Activated CD4-positive, alpha-beta memory T cell treated with anti-CD3 and anti-CD28 coated beads, Interleukin-2, amount 10 ng/mL, durations not matched to agents 7 days and 5 days (primary cell): Measurements from ENCODE around the gene SMAD6. TPM values are rescaled to one million over a fixed set of nuclear protein-coding genes. Genes with fewer than 3 reads are reported as not detected.

ENCODE experiments used
- CTCF ChIA-PET: fragments of 350-600 bp; sonication (Branson Sonifier 250); formaldehyde crosslinking; loops from one replicate; lab custom pipeline; 2021; ENCODE audit warnings: antibody characterized with exemption, inconsistent platforms; lab: Charles Lee
- POLR2A ChIA-PET: fragments of 350-600 bp; sonication (Branson Sonifier 250); formaldehyde crosslinking; loops from one replicate; lab custom pipeline; 2021; ENCODE audit warnings: antibody characterized with exemption; lab: Charles Lee
- DNase-seq: peaks from one replicate; pipeline ENCODE4 v3.0.0-alpha.2; 2020
- H3K27ac Mint-ChIP-seq: one replicate; pipeline ENCODE4 v1.8.0; 2021; ENCODE audit warnings: mild to moderate bottlenecking, mixed read lengths
- H3K27me3 Mint-ChIP-seq: one replicate; pipeline ENCODE4 v1.8.0; 2021; ENCODE audit warnings: mixed read lengths
- H3K36me3 Mint-ChIP-seq: one replicate; pipeline ENCODE4 v1.8.0; 2021; ENCODE audit warnings: low read depth, mixed read lengths
- H3K4me1 Mint-ChIP-seq: one replicate; pipeline ENCODE4 v1.8.0; 2021; ENCODE audit warnings: mixed read lengths
- H3K4me3 Mint-ChIP-seq: one replicate; pipeline ENCODE4 v1.8.0; 2021; ENCODE audit warnings: mild to moderate bottlenecking, mixed read lengths
- H3K9me3 Mint-ChIP-seq: one replicate; pipeline ENCODE4 v1.8.0; 2021; ENCODE audit warnings: mixed read lengths
- total RNA-seq, 2 experiments: library from RNA; stranded (reverse); gene quantifications; one replicate each; pipeline ENCODE4 v1.2.3, GENCODE V29; 2021

The SMAD6 gene
- total RNA-seq, 2 experiments from 2014 or later: 0.53 to 0.58 TPM

DNA sequence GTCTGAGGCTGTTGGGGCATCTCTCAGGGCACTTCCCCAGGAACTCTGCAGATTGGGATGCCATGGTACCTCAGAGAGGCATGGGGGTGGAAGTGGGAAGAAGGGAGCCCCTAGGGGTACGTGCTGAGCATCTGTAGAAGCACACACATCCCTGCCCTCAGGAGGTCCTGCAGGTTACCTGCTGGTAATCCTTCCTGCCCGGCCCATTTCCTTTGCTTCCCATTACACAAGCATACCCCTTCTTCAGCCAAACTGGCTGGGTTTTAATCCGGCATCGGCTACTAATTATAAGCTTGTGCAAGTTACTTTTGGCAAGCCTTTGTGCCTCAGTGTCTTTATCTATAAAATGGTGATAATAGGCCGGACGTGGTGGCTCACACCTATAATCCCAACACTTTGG is 3.1 kb upstream of the SMAD6 start:
- H3K4me3 Mint-ChIP-seq: no peak overlapping the region
- peaks cover 9% of the 10 kb centered on the region for H3K27me3 Mint-ChIP-seq
- no peaks in the 10 kb centered on the region for H3K36me3 Mint-ChIP-seq
- ChIA-PET CTCF (no interaction called here), POLR2A (no interaction called here)
- no peak for DNase-seq
- H3K27ac Mint-ChIP-seq: no peak overlapping the region
- peaks cover 17% of the 10 kb centered on the region for H3K4me1 Mint-ChIP-seq
- no peaks in the 10 kb centered on the region for H3K9me3 Mint-ChIP-seq

DNA sequence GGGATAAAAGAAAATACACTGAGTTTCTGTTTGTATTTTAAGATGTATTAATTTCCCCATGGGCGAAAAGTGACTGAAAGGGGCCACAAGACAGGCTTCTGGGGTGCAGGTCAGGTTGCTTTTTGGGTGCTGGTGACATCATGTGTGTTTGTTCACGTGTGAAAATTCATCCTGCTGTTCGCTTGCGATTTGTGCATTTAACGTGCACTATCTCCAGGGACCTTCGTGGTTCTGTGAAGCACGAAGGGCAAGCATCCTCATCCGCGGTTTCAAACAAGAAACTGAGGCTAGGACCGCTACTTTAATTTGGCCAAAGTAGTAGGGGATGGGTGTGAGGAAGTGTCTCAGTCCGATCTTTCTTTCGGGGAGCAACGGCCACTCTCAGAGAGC is 1.6 kb upstream of the SMAD6 start:
- Mint-ChIP-seq H3K36me3 (no peaks in the 10 kb centered on the region), H3K4me1 (peaks cover 21% of the 10 kb centered on the region), H3K4me3 (peak overlapping the region; percentile 73), H3K27ac (peak overlapping the region; percentile 9), H3K9me3 (no peaks in the 10 kb centered on the region), H3K27me3 (peaks cover 22% of the 10 kb centered on the region)
- DNase-seq: no peak
- POLR2A ChIA-PET: interaction anchor here (0.6 to 6.4 kb wide), 12 partner anchors 8 to 404 kb away, joined by 3 to 37 read pairs (median 4); partner anchors contain the start of genes RPL4 and ZWILCH
- CTCF ChIA-PET: interaction anchor here (1.0 to 2.3 kb wide), 2 partner anchors 21 to 81 kb away, joined by 3 to 8 read pairs; no protein-coding TSS in a partner anchor

DNA sequence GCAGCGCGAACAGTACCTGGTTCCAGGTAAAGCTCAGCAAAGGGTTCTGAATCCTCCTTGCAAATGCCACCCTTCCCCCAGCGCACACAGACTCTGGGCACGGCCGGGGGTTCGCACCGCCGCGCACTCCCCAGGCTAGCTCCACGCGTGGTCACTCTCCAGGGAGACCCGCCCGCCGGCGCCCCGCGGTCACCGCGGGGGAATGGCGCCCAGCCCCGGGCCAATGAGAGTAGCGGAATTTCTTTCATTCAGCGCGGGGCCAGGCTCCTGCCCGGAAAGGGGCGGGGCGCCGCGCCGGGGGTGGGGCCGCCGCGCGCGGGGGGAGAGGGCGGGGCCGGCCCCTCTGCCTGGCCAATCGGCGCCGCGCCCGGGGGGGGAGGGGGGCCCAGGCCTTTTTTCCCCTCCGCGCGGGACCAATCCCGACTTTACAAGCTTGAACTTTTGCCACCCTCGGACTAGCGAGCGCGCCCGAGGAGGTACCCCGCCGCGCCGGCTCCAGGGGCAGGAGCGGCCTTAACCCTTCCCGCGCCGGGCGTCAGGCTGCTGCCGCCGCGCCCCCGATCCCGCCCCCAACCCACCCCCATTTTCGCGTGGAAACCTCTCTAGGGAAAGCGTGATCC is 1.1 kb upstream of the SMAD6 start:
- Mint-ChIP-seq H3K9me3 (no peaks in the 10 kb centered on the region), H3K4me3 (peak overlapping the region; percentile 73), H3K4me1 (peaks cover 21% of the 10 kb centered on the region), H3K27me3 (peaks cover 28% of the 10 kb centered on the region), H3K27ac (peak overlapping the region; percentile 9), H3K36me3 (no peaks in the 10 kb centered on the region)
- ChIA-PET CTCF (interaction anchor here (1.0 to 2.3 kb wide), 2 partner anchors 20 to 82 kb away, joined by 3 to 8 read pairs; no protein-coding TSS in a partner anchor), POLR2A (interaction anchor here (0.6 to 6.4 kb wide), 12 partner anchors 9 to 404 kb away, joined by 3 to 37 read pairs (median 4); partner anchors contain the start of genes RPL4 and ZWILCH)
- peak; percentile 90 for DNase-seq

DNA sequence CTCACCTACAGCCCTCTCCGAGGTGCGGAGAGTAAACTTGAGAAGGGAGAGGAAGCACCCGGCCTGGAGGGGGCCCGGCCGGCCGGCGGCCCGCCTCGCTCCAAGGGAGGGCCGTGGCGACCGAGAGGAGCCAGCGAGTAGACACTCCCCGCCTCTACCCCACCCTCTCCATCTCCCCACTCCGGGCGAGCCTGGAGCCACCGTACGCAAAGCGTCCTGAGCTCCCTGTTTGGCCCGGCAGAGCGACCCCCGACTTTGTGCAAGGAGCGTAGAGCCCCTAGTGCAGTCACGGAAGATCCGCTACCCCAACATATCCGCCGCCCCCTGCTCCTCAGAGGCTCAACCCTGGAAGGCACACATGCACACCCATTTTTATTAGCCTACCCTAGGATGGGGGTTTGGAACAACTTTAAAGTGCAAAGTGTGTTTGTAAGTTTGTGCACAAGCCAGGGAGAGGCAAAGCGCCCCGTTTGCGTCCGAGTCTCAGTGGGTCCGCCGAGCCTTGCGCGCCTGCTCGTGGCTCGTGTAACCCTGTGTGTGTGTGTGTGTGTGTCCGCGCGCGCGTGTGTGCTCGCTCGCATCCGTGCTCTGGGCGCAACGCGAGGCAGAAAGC is 508 bp upstream of the SMAD6 start:
- ChIA-PET CTCF (interaction anchor here (2.3 kb wide), 1 partner anchor 83 kb away, joined by 8 read pairs; no protein-coding TSS in a partner anchor), POLR2A (interaction anchor here (1.0 to 6.4 kb wide), 10 partner anchors 8 to 197 kb away, joined by 3 to 37 read pairs (median 4); partner anchors contain the start of genes RPL4 and ZWILCH)
- H3K36me3 Mint-ChIP-seq: no peaks in the 10 kb centered on the region
- peak overlapping the region; percentile 73 for H3K27ac Mint-ChIP-seq
- peak; percentile 43 for DNase-seq
- H3K4me3 Mint-ChIP-seq: peak overlapping the region; percentile 73
- peaks cover 28% of the 10 kb centered on the region for H3K27me3 Mint-ChIP-seq
- peaks cover 21% of the 10 kb centered on the region for H3K4me1 Mint-ChIP-seq
- H3K9me3 Mint-ChIP-seq: no peaks in the 10 kb centered on the region

DNA sequence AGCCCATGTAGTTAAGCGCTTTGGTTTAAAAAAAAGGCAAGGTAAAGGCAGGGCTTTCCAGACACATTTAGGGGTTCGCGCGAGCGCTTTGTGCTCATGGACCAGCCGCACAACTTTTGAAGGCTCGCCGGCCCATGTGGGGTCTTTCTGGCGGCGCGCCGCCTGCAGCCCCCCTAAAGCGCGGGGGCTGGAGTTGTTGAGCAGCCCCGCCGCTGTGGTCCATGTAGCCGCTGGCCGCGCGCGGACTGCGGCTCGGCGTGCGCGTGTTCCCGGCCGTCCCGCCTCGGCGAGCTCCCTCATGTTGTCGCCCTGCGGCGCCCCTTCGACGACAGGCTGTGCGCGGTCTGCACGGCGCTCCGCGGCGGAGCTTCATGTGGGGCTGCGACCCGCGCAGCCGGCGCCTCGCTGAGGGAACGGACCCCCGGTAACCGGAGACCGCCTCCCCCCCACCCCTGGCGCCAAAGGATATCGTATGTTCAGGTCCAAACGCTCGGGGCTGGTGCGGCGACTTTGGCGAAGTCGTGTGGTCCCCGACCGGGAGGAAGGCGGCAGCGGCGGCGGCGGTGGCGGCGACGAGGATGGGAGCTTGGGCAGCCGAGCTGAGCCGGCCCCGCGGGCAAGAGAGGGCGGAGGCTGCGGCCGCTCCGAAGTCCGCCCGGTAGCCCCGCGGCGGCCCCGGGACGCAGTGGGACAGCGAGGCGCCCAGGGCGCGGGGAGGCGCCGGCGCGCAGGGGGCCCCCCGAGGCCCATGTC is 927 bp downstream of the SMAD6 start:
- ChIA-PET POLR2A (interaction anchor here (0.8 to 6.4 kb wide), 7 partner anchors 10 to 64 kb away, joined by 3 to 37 read pairs (median 5); no protein-coding TSS in a partner anchor), CTCF (interaction anchor here (1.5 to 5.2 kb wide), 2 partner anchors 17 to 149 kb away, joined by 8 to 22 read pairs; no protein-coding TSS in a partner anchor)
- Mint-ChIP-seq H3K9me3 (no peaks in the 10 kb centered on the region), H3K27ac (no peak overlapping the region), H3K36me3 (no peaks in the 10 kb centered on the region), H3K4me3 (peak overlapping the region; percentile 73), H3K27me3 (peaks cover 28% of the 10 kb centered on the region), H3K4me1 (peaks cover 21% of the 10 kb centered on the region)
- no peak for DNase-seq

DNA sequence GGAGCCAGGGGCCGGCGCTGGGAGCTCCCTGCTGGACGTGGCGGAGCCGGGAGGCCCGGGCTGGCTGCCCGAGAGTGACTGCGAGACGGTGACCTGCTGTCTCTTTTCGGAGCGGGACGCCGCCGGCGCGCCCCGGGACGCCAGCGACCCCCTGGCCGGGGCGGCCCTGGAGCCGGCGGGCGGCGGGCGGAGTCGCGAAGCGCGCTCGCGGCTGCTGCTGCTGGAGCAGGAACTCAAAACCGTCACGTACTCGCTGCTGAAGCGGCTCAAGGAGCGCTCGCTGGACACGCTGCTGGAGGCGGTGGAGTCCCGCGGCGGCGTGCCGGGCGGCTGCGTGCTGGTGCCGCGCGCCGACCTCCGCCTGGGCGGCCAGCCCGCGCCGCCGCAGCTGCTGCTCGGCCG is 1.5 kb downstream of the SMAD6 start:
- ChIA-PET POLR2A (interaction anchor here (0.8 to 6.4 kb wide), 5 partner anchors 9 to 20 kb away, joined by 3 to 37 read pairs (median 5); no protein-coding TSS in a partner anchor), CTCF (interaction anchor here (1.5 to 5.2 kb wide), 2 partner anchors 16 to 148 kb away, joined by 8 to 22 read pairs; no protein-coding TSS in a partner anchor)
- Mint-ChIP-seq H3K4me3 (no peak overlapping the region), H3K36me3 (no peaks in the 10 kb centered on the region), H3K27ac (no peak overlapping the region), H3K27me3 (peaks cover 28% of the 10 kb centered on the region), H3K4me1 (peaks cover 21% of the 10 kb centered on the region), H3K9me3 (no peaks in the 10 kb centered on the region)
- no peak for DNase-seq

DNA sequence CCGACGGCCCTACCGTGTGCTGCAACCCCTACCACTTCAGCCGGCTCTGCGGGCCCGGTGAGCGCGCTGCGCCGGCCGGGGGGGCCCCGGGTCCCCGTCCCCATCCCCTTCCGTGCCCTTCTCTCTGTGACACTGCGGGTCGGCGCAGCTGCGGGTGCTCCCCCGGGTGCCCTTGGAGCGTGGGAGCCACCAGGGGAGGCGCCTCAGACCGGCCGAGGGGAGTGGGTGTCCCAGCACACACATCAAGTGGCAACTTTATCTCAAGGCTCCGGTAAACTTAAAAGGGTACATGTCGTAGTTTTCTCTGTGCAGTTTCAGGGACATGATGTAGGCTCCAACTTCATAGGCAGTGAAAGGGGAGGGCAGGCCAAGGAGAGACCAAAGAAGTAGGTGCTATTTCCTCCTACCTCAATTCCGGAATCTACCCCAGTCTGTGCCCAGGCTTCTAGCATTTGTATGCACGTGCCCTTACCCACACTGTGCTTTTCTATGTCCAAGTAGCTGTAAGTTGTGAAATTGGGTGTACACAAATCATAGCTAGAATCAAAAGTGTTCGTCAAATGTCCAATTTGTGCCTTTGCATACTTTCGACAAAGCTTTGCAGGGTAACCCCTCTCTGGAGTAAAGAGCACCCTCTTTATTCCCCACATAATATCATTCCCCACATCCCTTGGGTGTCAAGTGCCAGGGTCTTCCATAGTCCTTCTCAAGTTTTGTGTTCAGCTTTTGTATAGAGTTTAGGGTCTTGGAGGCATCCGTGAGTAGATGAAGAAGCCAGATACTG is 2.2 kb downstream of the SMAD6 start:
- Mint-ChIP-seq H3K36me3 (no peaks in the 10 kb centered on the region), H3K4me3 (peak overlapping the region; percentile 61), H3K27me3 (peaks cover 28% of the 10 kb centered on the region), H3K9me3 (no peaks in the 10 kb centered on the region), H3K4me1 (peaks cover 21% of the 10 kb centered on the region), H3K27ac (peak overlapping the region; percentile 19)
- ChIA-PET CTCF (interaction anchor here (1.5 to 5.2 kb wide), 2 partner anchors 16 to 148 kb away, joined by 8 to 22 read pairs; no protein-coding TSS in a partner anchor), POLR2A (interaction anchor here (1.8 to 6.4 kb wide), 2 partner anchors 10 to 16 kb away, joined by 5 to 37 read pairs; no protein-coding TSS in a partner anchor)
- no peak for DNase-seq

DNA sequence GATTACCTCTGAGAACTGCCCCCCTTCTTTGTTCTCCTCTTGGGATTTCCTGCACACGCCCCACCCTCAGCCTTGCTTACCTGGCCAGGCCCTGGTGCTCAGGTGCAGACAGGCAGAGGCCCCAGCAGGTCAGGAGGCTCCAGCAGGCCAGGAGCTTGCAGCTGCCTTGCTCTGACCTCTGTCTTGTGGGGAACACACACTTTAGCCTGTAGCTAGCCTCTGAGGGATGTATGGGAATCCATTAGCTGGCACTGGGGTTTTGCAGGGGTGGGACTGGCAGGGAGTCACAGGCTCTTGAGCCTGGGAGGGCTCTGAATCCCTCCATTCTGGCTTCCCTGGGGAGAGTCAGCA is 2.7 kb downstream of the SMAD6 start:
- POLR2A ChIA-PET: interaction anchor here (1.2 to 6.4 kb wide), 2 partner anchors 15 to 18 kb away, joined by 4 to 37 read pairs; no protein-coding TSS in a partner anchor
- Mint-ChIP-seq H3K4me3 (no peak overlapping the region), H3K4me1 (peaks cover 21% of the 10 kb centered on the region), H3K27me3 (peaks cover 28% of the 10 kb centered on the region), H3K9me3 (no peaks in the 10 kb centered on the region), H3K27ac (no peak overlapping the region), H3K36me3 (no peaks in the 10 kb centered on the region)
- no peak for DNase-seq
- CTCF ChIA-PET: interaction anchor here (5.2 kb wide), 1 partner anchor 15 kb away, joined by 22 read pairs; no protein-coding TSS in a partner anchor

DNA sequence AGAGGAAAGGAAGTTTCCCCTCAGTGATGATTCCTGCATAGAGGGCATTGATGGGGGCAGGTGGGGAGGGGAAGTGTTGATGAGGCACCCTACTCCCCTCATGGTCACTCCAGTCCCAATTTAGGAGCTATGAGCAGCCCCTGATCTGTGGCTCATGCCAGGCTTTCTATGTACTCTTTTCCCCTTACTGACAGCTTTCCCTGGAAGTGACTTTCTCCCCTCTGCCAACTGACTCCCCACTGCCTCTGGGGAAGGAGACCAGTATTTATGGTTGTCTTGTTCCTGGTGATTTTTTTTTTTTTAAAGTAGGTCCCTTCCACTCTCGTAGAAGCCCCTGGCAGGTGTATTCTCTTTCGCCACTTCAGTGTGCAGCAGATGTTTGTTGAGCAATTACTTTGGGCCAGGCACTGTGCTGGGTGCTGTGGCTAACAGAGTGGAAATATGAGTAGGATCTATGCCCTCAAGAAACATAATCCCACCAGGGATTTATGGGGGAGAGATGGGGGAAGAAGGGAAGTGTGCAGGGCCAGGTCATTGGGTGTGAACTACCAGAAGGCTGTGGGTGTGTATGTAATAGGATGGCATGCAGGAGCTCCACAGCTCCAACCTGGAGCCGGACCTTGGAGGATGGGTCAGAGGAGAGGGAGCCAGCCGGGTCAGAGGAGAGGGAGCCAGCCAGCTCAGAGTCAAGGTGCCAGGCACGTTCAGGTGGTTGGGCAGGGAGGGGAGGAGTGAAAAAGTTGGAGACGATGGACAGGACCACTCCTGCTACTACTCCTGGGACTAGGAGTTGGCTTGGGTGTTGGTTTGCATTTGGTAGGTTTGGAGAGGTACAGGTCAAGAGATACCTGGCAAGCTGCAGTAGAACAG is 3.5 kb downstream of the SMAD6 start:
- Mint-ChIP-seq H3K36me3 (no peaks in the 10 kb centered on the region), H3K27me3 (peaks cover 28% of the 10 kb centered on the region), H3K9me3 (no peaks in the 10 kb centered on the region), H3K4me1 (peaks cover 16% of the 10 kb centered on the region), H3K4me3 (no peak overlapping the region), H3K27ac (no peak overlapping the region)
- CTCF ChIA-PET: interaction anchor here (1.4 to 5.2 kb wide), 3 partner anchors 14 to 146 kb away, joined by 3 to 22 read pairs (median 5); no protein-coding TSS in a partner anchor
- no peak for DNase-seq
- POLR2A ChIA-PET: interaction anchor here (1.2 to 6.4 kb wide), 2 partner anchors 15 to 17 kb away, joined by 4 to 37 read pairs; no protein-coding TSS in a partner anchor

DNA sequence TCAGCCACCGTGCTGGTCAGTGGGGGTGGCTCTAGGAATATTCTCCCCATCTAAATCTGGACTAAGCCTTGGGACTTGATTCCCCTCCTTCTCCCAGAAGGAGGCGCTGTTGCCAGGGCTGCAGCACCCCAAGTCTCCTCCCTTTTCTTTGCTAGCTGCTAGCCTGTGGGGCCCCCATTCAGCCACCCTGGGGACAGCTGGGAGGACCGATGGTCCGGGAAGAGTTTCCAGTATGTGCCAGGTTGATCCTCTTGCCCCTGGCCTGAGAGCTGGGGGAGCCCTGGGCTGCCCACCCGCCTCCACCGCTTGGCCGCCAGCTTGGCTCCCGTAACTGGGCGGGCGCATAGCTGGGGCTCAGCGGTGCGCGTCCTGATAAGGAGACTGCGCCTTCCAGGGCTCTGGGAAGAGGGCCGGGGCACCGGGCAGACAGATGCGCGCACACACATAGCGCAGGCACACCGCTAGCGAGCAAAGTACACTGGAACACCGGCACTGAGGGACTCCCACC is 4.2 kb downstream of the SMAD6 start:
- DNase-seq: no peak
- Mint-ChIP-seq H3K27me3 (peaks cover 28% of the 10 kb centered on the region), H3K9me3 (no peaks in the 10 kb centered on the region), H3K27ac (no peak overlapping the region), H3K36me3 (no peaks in the 10 kb centered on the region), H3K4me1 (peaks cover 15% of the 10 kb centered on the region), H3K4me3 (no peak overlapping the region)
- CTCF ChIA-PET: interaction anchor here (0.7 to 5.2 kb wide), 4 partner anchors 11 to 145 kb away, joined by 3 to 22 read pairs (median 4); no protein-coding TSS in a partner anchor
- POLR2A ChIA-PET: interaction anchor here (0.6 kb wide), 1 partner anchor 1838 kb away, joined by 3 read pairs; no protein-coding TSS in a partner anchor
